Measurements from ENCODE around the gene KCNE3. TPM values are rescaled to one million over a fixed set of nuclear protein-coding genes. Genes with fewer than 3 reads are reported as not detected.

KCNE3 gene
- total and polyA plus RNA-seq, 9 of the 15 experiments (the other 6 are each of a cell fraction or from before 2014, with no cell fraction given): 1.6 to 8.7 (median 6.2) TPM

GRCh38 chr11:74460065-74460464 is 7.3 kb downstream of the KCNE3 start:
- Histone ChIP-seq H2AFZ (ENCODE audit: low read depth, low read length) (peak overlapping the region; percentile 71), H3K27me3 (ENCODE audit: control insufficient read depth in 2 of 2, insufficient read depth in 2 of 2, low read length in 2 of 2) (no peaks in the 10 kb centered on the region), H3K4me1 (replicated peaks in 1 of 2; ENCODE audit: control insufficient read depth in 2 of 2, insufficient read depth in 2 of 2, low read length in 2 of 2) (peaks cover 31 to 34% of the 10 kb centered on the region in 2 experiments), H3K27ac (ENCODE audit: extremely low read depth, low read depth, low read length) (peak overlapping the region; percentile 72), H3K9me1 (ENCODE audit: control insufficient read depth, insufficient read depth, low read length) (no peaks in the 10 kb centered on the region), H3K9me3 (replicated peaks; ENCODE audit: control insufficient read depth, insufficient read depth, low read depth, low read length) (no peaks in the 10 kb centered on the region), H3K36me3 (ENCODE audit: control insufficient read depth, insufficient read depth, low read length) (peaks cover 2% of the 10 kb centered on the region; the same call in 1 of the 3 replicates), H3K4me2 (ENCODE audit: insufficient read depth, low read length) (peak overlapping the region; percentile 67), H3K4me3 (no peak overlapping the region), H4K20me1 (replicated peaks; ENCODE audit: control insufficient read depth, insufficient read depth, low read length) (no peaks in the 10 kb centered on the region), H3K79me2 (ENCODE audit: control insufficient read depth, insufficient read depth, low read length) (peaks cover 10% of the 10 kb centered on the region; the same call in 1 of the 3 replicates), H3K9ac (ENCODE audit: insufficient read depth in 1 of 2, low read depth in 2 of 2, low read length in 2 of 2) (peak overlapping the region in 1 of 2 experiments; percentile 67; a peak in 2 of 4 replicates)
- ChIA-PET POLR2A (interaction anchor here (0.6 to 3.2 kb wide), 3 partner anchors 10 to 77 kb away, joined by 3 to 8 read pairs (median 3); no protein-coding TSS in a partner anchor), CTCF (ENCODE audit: low intra/inter-chr PET ratio) (no interaction called here)
- WGBS (ENCODE audit: insufficient coverage, low coverage, missing lambda C conversion rate): 9% methylated on average over 4 of the region's 4 CpGs
- peak; percentile 34 to 59 (median 44) for DNase-seq (ENCODE audit: extremely low read depth in 1 of 4, low spot score in 3 of 4)
- FAIRE-seq: no peak
- in situ Hi-C loops (cut with MboI): loop anchor here (5.0 to 10.0 kb wide), 2 partner anchors 122 to 855 kb away; no protein-coding TSS in a partner anchor
- ATAC-seq: peak; percentile 30
- no TSS peak for BruUV-seq (replicated peaks)
- intact Hi-C loops (cut with micrococcal nuclease): no loop called here
- no peak for TF ChIP-seq RBM25 (IDR thresholded peaks at IDR 0.05; ENCODE audit: low read depth, low read length, severe bottlenecking)
- peak; percentile 54; the same call in 1 of the 2 replicates for TF ChIP-seq MYC (IDR thresholded peaks at IDR 0.05; ENCODE audit: low read depth, low read length)
- no peak for TF ChIP-seq MYC (CRISPR knock-in tag; IDR thresholded peaks at IDR 0.05; ENCODE audit: borderline replicate concordance, low read depth)
- peak; percentile 27; the same call in 1 of the 2 replicates for TF ChIP-seq MGA (IDR thresholded peaks at IDR 0.05)
- no peak for TF ChIP-seq ZNF449 (CRISPR knock-in tag; IDR thresholded peaks at IDR 0.05)
- peak; percentile 55 for TF ChIP-seq ATF4 (CRISPR knock-in tag; IDR thresholded peaks at IDR 0.05)
- no peak for TF ChIP-seq ZNF584 (CRISPR knock-in tag; IDR thresholded peaks at IDR 0.05; ENCODE audit: low read depth)
